LoVo (cell line): ENCODE results near the gene MEIKIN.
A peak's percentile ranks its signal among the peaks of the same experiment; 100 is the strongest.
"Not testable (repeated sequence)": the region's sequence is repeated elsewhere in the genome, so short reads cannot be mapped to it uniquely, and the experiment has no call there.

Experiments used
- DNase-seq: peaks from one replicate; pipeline ENCODE4 v3.0.0-alpha.2; 2016; ENCODE audit warnings: low spot score

The MEIKIN gene

DNA sequence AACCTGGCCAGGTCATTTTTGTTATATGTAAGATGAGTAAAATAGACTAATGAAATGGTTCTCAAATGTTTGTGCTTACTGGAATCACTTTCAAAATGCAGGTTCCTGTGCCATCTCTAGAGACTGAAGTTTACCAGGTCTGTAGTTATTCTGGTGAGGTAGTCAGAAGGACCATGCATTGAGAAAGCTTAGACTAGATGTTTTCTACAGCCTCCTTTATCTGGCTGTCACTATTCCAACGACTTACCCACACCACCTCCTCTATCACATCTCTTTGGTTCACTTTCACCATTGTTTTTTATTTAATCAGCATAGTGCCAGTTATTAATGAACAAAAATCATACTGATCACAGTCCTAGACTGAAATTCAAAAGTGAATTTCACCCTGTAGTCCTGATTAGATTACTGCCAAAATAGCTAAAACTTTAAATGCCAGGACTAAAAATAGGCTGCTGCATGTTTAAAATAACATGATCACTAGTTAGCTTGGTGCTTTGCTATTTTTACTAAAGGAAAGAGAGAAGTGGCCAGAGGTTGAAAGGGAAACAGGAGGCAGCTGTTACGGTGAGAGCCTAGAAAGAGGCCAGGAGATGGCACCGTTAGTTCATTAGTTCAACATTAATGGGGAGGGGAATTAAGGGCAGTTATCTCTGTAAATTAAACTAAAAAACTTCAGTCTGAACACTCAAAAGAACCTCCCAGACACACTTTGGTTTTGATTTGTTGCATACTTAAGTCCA lies 134.8 kb downstream of the MEIKIN start:
- no peak for DNase-seq

DNA sequence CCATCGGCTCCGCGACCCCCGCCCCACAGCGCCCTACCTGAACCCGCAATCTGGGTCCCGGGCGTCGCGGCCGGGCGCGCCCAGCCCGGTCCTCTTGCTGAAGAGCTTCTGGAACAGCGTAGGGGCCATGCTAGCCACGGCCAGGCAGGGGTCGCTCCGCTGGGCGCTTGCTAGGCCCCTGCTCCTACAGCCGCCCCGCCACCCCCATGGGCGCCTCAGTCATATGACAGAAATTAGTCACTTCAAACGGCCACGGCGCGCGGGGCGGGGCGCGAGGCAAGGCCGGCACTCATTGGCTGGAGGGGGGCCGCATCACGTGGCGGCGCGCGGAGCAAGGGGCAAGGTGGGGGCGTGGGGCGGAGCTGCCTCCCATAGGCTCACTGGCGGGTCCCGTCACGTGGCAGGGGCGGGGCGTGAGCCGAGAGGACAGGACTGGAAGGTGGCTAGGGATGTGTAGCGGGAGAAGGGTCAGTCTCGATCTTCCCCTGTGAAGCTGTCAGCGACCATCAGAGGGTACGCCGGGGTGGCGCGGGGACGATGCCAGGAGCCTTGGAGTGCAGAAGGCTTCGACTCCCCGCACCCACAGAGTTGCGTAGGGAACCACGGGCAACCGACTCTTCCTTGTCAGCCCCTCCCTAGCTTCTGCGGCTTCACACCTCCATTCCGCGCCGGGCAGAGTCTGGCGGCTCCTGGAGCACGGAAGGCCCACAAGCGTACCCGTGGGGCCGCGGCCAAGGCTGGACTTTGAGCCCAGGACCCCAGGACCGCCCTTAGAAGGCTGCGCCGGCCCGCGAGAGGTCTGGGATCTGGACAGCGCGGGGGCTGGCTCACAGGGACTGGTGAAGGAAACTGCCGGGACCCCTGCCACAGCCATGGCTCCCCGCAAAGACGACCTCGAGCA lies 148.4 kb downstream of the MEIKIN start, which contains the start of gene FNIP1:
FNIP1 (minus strand) TSS at position 225 of the 901 bp plus-strand sequence; CDS start at position 129, 96 bp downstream.
- peak; percentile 99 for DNase-seq

DNA sequence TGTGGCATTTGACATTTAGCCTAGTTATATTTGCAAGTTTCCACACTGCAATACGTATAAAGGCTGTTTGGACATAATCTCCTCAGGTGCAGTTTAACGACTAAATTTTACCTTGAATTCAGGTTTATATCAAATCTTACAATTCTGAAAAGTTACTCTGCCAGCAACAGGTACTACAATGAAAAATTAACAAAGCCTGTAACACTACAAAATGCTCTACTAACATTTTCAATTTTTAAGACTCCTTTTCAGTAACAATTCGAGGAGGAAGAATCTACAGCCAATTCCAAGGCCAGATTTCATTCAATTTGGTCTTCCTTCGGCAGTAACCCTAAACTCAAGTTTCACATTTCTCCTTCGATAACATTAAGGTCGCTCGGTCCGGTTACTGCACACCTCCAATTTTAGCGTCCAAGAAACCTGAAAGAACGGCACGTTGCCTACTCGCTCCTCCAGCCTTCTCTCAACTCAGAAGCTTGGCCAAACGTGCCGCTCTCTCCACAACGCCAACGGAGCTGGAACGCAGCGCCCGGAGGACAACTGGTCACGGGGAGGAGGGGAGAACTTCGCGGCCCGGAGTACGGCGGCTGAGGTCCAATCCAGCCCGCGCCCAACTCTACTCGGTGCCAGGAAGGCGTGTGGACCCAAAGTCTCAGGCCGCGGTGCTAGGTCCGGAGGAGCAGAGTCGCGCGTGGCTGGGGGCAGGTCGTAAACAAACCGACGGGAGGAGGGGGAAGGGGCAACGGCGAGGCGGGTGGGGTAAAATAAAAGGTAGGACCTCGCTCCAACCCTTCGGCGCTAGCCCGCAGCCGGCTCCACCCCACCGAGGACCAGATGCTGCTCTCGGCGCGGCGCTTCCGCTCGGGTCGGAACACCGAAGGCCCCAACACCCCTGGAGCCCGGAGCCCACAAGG lies 149.3 kb downstream of the MEIKIN start:
- DNase-seq: peak; percentile 46

DNA sequence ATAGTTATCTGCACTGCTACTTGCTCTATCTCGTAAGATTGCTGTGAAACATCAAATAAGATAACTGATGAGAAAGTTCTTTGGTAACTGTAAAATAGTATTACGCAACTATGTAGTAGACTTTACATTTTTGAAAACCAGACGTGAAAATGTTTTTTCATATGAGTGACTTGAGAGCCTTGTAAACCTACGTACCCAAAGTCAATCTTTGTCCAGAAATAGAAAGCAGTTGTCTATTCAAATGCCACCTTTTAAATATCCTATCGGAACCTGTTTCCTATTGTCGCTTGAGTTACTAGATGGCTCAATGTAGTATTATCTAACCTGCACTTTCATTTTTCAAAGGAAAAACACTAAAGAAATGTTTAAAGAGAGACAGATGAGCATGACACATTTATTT lies 150.2 kb downstream of the MEIKIN start:
- DNase-seq: no peak

DNA sequence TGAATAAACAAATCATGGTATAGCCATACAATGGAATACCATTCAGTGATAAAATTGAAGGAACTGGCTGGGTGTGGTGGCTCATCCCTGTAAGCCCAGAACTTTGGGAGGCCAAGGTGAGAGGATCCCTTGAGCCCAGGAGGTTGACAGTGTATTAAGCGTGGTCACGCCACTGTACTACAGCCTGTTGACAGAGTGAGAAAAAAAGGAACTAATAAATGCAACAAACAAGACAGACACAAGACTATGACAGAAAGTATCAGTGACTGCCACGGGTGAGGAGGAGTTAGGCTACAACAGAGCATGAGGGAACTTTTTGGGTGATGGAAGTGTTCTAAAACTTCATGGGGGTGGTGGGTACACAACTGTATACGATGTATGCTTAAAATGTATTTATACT lies 150.9 kb downstream of the MEIKIN start:
- DNase-seq: no peak

DNA sequence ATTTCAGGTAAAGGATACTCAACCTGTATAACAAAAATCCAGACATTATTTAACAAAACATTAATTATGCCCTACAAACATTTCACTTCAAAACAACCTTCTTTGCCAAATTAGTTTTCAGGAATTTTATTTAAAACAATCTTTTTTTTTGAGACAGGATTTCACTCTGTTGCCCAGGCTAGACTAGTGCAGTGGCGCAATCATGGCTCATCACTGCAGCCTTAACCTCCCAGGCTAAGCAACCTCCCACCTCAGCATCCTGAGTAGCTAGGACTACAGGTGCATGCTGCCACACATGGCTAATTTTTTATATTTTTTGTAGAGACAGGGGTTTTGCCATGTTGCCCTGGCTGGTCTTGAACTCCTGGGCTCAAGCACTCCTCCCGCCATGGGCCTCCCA lies 152.6 kb downstream of the MEIKIN start:
- no peak for DNase-seq

DNA sequence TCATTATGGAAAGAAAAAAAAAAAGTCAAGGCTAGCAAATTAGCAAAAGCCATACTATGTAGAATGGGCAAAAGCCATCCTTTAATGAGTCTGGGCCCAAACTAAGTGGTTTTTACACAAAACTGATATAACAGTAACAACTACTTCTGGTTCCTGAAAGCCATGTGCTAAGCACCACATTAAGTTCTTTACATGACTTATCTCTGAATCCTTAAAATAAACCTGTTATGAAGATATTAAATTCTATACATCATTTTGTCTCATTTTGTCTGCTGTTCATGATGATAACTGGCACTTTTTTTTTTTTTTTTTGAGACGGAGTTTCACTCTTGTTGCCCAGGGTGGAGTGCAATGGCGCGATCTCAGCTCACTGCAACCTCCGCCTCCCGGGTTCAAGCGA lies 153.6 kb downstream of the MEIKIN start:
- DNase-seq: no peak

DNA sequence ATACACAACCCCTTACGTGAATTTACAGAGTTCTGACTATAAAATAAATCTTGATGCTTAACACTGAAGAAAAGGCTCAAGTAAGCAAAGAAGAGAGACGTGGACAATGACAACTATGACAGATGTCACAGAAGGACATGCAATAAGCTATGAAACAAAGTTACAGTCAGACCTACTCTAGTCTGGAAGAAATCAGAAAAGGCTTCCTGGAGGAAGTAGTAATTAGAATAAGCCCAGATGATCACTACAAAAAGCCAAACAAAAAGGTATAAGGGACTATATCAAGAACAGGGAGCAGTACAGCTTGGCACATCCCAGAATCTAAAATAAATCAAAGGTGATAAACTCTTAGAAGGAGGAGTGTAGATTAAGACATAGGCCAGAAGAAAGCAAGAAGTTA lies 154.9 kb downstream of the MEIKIN start:
- DNase-seq: no peak

DNA sequence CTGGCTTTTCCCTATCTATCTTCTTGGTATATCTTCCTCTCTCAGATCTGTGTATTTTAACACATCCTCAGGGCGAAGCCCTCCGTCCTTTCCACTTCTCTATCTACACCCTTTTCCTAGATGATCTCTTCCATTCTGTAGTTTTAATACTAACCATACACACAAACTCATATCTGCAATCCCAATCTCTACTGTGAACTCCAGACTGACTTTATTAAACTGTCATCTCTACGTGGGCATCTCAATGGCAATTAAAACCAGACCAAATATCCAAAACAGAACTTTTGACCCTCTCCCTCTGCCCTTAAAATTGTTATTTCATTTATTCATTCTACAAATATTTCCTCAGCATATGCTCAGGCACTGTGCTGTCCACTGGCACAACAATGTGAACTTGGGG lies 155.7 kb downstream of the MEIKIN start:
- DNase-seq: no peak

DNA sequence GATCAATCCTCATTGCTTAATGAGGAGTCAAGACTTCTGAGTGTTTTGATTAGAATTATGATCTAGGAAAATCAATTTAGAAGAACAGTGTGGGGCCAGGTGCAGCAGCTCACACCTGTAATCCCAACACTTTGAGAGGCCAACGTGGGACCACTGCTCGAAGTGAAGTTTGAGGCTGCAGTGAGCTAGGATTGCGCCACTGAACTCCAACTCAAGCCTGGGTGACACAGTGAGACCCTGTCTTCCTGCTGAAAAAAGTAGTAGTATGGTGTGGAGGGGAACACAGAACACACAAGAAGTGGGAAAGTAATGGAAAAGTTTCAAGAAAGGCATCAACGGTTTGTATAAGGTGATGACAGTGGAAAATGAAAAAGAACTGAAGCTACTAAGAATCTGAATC lies 157.7 kb downstream of the MEIKIN start:
- no peak for DNase-seq

DNA sequence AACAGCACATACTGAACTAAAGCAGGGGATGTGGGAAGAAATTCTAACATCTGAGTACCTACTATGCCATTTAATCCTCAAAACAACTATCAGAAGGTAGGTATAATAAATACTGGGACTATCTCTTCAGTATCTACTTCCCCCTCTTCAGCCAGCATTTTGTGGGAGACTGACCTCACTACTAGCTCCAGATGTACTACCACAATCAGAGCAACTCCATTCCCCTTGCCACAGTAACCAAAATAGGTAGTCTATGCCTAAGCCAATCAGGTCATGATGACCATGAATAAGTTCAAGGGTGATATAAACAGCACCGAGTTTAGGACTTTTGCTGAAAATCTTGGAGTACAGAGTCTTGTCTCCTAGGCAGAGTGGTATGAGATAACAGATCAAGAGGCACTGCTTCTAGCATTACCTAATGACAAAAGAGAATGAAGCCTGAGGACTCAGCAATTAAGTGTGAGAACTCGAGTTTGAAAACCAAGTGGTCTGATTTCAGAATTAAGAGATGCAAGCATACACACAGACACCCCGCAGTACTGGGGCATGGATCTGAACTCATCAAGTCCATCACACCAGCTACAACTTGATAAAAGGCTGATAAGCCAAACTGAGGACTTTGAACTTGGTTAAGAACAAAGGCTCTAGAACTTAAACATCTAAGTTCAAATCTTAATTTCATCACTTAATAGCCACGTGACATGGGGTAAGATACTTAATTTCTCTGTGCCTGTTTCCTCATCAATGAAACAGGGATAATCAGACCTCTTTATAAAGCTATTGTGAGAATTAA lies 158.4 kb downstream of the MEIKIN start:
- DNase-seq: no peak

DNA sequence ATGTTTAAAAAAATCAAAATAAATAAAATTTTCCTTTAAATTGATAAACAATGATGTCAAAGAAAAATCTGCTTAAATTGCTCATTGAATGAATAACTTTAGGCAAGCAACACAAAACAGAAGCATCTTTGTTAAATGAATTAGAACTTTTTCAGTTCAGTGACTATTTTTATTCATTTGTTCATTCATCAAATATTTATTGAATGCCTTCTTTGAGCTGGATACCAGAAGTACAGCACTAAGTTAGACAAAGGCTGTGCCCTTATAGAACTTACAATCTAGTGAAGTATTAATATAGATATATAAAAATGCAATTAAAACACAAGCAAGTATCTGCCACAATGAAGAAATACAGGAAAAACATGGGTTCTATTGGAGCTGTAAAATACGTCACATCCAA lies 159.4 kb downstream of the MEIKIN start:
- DNase-seq: no peak

DNA sequence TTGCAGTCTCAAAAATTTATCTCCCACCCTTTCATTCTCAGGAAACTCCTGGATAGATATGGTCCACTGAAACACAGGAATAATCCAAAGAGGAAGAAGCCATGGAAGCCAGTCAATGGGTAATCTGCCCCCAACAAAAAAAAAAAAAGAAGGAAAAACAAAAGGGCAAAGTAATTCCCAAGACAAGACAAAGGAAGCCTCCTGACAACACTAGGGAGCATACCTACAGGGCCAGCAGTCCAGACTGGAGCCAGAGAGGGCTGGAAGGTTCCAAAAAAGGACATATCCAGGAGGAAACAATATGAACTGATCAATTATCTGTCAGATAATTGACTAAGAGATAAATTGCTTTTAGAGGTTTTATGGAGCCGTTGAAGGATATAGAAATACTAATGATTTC lies 161.6 kb downstream of the MEIKIN start:
- no peak for DNase-seq

DNA sequence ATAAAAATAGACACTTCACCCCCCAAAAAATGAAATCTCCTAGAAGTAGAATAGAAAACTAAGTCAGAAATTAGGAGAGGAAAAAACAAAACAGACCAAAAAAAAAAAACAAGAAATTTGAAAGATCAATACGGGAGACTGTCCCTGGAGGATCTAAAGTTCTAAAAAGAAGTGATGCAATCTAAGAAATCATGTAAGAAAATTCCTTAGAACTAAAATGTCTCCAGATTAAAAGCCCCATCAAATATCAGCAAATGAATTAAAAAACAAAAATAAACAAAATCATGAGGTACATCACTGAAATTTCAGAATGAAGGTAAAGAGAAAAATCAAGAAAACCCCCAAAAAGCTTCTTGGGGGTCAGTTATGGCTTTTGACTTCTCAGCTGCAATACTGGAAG lies 162.1 kb downstream of the MEIKIN start:
- no peak for DNase-seq

DNA sequence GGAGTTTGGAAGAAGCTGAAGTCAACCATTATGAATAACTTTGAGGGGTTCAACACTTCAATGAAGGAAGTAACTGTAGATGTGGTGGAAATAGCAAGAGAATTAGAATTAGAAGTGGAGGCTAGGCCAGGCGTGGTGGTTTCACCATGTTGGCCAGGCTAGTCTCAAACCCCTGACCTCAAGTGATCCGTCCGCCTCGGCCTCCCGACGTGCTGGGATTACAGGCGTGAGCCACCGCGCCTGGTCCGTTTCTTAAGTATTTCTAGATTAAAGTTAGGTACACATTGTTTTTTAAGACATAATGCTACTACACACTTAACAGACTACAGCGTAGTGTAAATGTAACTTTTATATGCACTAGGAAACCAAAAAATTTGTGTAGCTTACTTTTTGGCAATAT lies 162.7 kb downstream of the MEIKIN start:
- no peak for DNase-seq

DNA sequence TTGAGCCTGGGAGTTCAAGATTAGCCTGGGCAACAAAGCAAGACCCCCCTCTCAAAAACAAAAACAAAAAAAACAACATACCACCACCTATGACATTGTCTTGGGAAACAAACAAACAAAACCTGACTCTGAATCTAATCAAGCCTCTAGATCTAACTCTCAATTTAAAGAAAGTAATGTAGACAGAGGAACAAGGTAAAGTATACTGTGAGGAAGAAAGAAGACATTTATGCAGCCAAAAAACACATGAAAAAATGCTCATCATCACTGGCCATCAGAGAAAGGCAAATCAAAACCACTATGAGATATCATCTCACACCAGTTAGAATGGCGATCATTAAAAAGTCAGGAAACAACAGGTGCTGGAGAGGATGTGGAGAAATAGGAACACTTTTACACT lies 167.3 kb downstream of the MEIKIN start:
- DNase-seq: not testable (repeated sequence)

DNA sequence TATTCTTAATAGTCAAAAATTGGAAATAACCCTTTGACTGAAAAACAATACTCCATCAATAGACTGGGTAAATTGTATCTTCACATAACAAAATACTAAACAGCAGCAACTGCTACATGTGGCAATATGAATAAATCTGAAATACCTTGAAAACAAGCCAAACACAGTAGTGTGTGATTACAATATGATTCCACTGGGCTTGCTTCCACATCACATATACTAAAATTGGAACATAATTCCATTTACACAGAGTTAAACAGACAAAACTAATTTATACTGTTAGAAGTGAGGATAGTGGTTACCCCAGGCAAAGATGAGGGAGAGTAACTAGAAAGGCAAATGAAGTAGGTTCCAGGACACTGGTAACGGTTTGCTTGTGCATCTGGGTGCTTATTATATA lies 169.0 kb downstream of the MEIKIN start:
- no peak for DNase-seq

DNA sequence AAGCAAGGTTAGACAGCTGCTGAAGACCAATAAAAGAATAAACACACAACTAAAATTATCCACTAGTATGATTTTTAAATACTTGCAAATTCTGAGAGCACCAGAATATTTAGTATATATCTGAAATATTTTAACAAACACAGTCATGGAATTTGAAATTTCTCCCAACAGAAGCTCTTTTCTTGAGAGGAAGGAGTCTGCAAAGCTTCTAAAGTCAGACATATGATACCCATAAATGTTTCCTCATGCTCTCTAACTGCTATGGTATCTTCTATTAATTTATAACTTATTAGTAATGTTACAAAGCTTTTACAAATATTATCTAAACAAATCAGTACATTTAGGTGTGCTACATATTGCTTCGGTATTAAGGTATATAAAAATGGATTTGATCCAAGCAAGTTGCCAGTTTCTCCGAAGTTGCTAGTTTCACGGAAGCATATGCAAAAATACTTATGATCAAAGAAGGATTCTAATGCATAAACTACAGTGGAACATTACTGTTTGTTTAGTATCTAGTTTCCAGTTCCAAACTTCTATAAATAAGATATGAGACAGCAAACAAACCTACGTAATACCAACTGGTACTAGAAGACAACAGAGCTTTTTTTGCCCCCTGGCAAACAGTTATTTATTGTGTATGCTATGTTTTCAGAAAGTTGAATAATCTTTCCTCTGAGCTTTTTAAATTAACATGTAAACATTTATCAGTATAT lies 170.7 kb downstream of the MEIKIN start:
- DNase-seq: no peak

DNA sequence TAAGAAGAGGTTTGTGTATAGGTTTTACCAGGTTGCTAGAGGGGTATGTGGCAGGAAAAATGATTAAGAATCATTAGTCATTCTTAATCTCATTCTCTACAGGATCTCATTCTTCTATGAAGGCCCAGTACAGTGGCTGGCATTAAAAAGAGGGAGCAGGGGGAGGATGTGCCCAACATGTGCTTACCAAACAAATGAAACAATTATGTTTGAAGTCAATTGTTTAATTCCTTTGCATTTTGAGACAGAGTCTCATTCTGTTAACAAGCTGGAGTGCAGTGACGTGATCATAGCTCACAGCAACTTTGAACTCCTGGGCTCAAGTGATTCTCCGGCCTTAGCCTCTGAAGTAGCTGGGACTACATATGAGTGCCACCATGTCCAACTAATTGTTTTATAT lies 171.7 kb downstream of the MEIKIN start:
- no peak for DNase-seq

DNA sequence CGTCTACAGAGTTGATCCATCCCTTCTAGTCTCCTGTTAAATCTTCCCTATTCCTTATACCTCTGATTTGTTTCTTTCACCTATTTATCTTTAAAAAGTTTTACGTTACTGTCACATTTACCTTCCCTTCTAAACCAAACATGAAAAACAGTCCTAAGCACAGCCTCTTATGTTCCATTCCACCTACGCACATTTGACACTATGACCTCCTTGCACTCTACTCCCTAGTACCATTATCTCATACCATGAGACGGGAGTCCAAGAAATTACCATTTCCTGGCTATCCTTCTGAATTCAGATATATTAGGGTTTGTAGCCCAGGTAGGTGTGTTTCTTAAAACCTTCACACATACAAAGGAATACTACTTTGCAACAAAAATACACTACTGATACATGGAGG lies 173.8 kb downstream of the MEIKIN start:
- DNase-seq: no peak

DNA sequence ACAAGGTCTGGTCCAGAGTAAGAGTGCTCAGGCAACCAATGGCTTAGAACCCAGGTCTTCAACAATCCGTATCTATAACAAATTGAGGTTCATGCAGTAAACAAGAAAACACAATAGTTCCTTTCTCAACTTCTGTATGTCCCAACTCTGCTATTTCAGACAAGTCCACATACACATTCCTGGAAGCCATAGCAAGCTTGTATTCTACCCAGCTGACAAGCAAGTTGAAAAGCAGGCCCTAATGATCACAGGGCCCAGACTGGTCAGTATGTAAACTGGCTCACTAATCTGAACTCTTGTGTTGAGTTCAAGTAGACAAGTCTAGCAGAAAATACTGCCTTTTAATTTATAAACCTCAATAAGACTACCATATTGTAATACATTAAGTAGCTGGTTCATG lies 175.5 kb downstream of the MEIKIN start:
- no peak for DNase-seq
